GM18870 (cell line): ENCODE results near the gene UBE3C.
A peak's percentile ranks its signal among the peaks of the same experiment; 100 is the strongest.

Experiments used
- ATAC-seq: cut with Tn5 transposase; IDR thresholded peaks from one replicate; pipeline ENCODE4 v1.9.1; 2021; ENCODE audit warnings: moderate library complexity; ENCODE audit not compliant: unreplicated experiment

UBE3C gene

DNA sequence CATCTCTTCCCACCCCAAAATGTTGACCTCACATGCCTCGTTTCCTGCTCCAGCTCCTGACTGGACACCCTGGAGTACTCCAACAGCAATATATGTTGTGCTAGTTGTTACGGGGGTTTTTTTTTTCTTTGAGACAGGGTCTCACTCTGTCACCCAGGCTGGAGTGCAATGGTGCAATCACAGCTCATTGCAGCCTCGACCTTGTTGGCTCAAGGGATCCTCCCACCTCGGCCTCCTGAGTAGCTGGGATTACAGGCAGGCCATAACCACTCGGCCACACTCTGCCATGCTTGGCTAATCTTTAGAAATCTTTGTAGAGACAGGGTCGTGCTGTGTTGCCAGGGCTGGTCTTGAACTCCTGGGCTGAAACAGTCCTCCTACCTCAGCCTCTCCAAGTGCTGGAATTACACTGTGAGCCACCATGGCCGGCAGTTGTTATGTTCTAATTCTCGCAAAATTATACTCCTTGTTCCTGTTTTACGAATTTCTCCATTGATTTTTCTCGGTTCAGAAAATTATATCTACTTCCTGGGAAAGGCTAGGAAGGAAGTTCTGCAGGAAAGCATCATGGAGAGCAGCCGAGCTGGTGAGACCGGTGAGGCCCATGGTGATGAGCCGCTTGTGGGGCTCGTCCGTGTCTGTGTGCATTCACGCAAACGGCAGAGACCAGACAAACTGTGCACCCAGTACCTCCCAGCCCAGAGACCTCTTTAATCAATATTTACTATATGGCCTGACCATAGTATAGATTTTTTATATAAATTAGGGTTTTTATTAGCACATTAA is 145.7 kb downstream of the UBE3C start:
- ATAC-seq, result no peak

- ATAC-seq, result no peak
Observed at GRCh38 chr7:157291404-157292080, 152.8 kb downstream of the UBE3C start.

- no peak for ATAC-seq
Observed at GRCh38 chr7:157292258-157292657, 153.5 kb downstream of the UBE3C start.

- no peak for ATAC-seq
Observed at GRCh38 chr7:157292770-157293412, 154.2 kb downstream of the UBE3C start.

GRCh38 chr7:157293413-157293788 is 154.7 kb downstream of the UBE3C start:
- no peak for ATAC-seq

- ATAC-seq, result no peak
Observed at GRCh38 chr7:157294773-157295172, 156.0 kb downstream of the UBE3C start.

DNA sequence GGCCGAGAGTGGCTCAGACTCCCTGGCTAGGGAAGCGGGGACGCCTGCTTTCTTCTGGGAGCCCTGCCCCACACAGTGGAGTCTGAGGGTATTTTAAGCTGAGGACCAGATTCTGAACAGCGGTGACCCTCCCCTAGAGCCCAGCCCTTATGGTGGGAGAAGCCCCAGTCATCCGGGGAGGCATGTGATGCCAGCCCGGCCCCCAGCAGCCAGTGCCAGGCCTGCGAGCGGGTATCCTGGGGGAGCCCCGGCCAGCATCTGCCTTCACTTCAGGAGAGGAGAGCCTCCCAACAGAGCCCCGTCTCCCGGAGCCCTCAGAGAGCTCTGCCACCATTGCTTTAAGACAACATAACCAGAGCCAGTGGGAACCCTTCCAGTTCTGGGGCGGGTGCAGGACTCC is 156.6 kb downstream of the UBE3C start:
- no peak for ATAC-seq

DNA sequence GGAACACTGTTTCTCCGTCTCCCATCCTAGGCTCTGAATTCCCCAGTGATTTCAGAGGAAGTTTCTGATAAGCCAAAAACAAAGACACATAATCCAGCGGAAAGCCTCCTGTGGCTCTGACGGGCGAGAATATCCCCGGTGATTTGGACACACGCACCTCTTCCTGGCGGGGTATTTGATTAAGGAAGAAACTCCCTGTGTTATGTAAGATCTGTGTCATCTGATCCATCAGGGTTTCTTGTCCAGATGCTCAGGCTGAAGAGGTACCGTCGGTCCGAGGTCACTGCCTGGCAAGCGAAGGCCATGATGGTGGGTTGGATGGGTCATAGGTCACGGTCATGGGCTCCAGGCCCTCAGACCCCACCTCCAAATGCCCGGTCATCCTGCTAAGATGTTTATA is 158.5 kb downstream of the UBE3C start:
- no peak for ATAC-seq

DNA sequence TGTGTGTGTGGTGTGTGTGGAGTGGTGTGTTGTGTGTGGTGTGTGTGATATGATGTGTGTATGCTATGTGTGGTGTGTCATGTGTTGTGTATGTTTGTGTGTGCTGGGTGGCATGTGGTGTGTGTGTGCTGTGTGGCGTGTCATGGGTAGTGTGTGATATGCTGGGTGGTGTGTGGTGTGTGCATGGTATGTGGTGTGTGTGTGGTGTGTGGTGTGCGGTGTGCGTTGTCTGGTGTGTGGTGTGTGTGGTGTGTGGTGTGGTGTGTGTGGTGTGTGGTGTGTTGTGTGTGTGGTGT is 160.5 kb downstream of the UBE3C start:
- no peak for ATAC-seq

DNA sequence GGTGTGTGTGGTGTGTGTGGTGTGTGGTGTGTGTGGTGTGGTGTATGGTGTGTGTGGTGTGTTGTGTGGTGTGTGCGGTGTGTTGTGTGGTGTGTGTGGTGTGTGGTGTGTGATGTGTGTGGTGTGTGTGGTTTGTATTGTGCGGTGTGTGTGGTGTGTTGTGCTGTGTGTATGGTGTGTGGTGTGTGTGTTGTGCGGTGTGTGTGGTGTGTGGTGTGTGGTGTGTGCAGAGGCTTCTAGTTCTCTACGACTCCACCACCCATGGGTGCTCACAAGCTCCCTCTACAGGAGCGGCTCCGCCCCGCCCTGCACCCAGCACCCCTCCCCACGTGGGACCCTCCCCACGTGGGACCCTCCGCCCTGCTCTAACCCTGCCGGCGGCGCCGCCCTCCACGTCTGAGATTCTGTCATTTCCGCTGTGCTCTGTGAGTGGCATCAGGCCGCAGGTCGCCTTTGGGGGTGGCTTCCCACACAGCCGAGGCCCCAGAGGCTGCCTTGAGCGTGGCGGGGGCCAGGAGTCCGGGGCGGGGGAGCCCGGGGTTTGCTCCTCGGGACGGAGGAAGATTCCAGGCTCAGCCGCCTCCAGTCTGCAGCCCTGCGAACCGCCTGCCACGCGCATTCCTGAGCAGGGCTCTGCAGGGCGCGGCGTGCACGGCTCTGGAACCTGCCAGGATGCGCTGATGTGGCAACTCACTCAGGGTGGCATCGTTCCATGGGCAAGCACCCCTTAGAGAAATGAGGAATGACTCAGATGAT is 161.1 kb downstream of the UBE3C start:
- no peak for ATAC-seq

DNA sequence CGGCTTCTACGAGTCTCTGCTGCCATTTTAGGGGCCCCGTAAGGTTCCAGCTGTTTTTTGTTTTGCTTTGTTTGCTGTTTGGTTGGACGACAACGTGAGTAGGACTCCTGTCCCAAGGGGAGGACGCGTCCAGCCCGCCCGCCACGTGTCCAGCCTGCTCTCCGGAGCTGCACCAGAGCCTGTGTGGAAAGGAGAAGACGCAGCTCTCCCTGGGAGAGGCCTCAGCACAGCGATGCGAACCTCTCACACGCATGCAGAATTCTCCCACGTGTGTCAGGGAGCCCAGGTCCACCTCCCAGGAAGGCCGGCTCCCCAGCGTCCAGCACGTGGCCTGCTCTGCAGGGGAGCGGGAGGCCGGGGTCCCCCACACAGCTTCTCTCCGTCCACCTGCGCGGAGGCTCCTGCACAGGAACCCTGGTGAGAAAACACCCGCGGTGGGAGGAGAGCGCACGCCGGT is 161.7 kb downstream of the UBE3C start:
- no peak for ATAC-seq

DNA sequence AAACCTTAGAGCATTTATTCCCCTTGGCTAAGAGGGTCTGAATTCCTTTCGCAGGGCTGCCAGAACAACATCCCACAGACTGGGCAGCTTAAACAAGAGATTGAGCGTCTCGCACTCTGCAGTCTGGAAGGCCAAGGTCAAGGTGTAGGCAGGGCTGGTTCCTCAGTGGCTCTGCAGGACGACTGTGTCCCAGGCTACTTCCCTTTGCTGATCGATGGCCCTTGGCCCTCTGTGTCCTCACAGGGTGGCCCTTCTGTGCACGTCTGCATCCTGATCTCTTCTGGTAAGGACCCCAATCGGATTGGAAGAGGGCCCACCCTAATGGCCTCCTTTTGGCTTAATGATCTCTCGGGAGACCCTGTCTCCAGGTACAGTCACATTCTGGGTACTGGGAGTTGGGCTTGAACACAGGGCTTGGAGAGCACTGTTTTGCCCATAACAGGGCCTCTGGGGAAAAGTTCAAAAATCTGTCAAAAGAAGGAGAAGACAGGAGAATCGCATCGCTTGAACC is 162.9 kb downstream of the UBE3C start:
- ATAC-seq, result no peak

DNA sequence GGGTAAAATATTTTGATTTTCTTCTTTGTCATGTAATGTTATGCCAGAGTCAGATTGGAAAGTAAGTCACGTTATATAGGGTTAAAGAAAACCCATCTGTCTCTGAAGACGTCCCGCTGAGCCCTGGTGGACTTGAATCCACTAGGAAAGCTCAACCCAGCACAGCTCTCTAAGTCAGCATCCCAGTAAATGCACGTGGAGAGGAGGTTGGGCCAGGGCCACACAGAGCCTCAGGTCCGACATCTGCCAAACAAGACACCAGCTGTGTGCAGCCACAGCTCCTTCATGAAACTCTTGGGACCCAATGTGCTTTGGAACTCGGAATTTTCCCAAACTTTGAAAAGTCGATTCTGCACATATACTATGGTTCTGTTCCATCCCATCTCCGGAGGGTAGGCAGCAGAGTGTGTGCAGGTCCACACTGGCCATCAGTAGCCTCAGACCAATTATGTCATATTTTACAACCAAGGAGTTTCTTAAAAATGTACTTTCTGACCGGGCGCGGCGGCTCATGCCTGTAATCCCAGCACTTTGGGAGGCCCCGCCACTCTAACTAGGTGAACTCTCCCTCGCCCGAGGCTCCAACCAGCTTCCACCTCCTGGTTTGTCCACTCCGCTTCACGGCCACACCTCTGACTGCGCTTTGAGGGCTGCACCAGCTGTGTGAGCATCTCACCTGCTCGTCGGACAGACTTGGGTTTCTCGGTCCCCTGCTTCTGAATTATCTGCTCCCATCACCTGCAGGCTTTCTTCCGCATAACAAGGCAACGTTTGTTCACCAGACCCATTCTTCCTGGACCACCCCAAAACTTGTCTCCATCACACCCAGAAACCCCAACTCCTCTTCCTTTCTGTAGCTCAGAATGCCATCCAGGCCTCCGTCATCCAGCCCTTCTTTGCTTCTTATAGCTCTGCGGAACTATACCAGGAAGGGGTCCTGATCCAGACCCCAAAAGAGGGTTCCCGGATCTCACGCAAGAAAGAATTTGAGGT is 168.4 kb downstream of the UBE3C start:
- ATAC-seq, result no peak

- ATAC-seq, result no peak
Observed at GRCh38 chr7:157309988-157310668, 171.4 kb downstream of the UBE3C start.

GRCh38 chr7:157310676-157311185 is 172.0 kb downstream of the UBE3C start:
- no peak for ATAC-seq

- ATAC-seq, result no peak
Observed at GRCh38 chr7:157312941-157313340, 174.2 kb downstream of the UBE3C start.

DNA sequence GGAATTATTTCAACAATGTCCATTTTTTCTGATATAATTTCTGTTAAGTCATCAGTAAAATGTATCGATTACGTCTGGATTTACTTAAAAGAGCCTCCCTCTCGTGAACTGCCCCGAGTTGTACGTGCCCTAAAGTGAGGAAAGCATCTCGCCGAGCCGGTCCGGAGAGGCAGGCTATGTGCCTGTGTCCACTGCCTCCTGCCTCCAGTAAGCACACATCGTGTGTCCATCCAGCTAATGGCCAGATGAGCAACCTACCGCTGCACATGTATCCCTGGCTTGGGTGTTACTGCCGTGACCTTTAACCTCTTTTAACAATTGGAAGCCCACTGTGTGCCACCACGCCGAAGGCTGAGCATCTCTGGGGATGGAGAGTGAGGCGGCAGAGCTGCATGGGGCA is 174.9 kb downstream of the UBE3C start:
- no peak for ATAC-seq

DNA sequence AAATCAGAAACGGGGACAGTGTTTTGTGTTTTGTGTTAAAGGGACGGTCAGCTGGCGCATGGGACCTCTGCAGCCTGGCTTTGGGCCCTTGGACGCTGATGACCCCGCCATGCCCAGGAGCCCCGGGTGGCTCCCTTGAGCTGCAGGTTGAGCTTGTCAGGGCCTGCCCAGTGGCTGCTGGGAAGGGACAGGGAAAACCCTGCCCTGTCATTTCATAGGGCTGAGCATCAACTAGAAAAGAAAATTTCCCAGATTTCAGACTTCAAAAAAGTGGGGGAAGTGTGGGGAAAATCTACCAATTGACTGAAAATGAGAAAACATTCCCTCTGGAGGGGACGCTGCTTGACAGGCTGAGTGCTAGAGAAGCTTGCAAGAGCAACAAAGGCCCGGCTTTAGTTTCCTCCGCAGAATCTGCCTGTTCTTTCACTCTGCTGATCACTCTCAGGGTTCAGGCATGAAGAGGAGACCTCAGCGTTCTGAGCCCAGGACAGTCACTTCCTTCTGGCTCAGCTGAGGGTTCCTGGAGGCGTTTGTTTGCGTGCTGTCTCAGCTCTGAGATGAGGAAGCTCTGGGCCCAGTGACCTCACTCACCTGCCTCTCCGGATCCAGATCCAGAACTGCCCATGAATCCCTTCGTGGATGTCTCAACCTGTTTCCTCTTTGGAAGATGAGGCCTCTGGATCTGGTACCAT is 179.4 kb downstream of the UBE3C start:
- ATAC-seq, result peak; percentile 69
